K562 (cell line): ENCODE results near the gene STARD6. TPM values are rescaled to one million over a fixed set of nuclear protein-coding genes. Genes with fewer than 3 reads are reported as not detected.

Source experiments
- CREB3L1 ChIP-seq: fragments of 450-650 bp; IDR thresholded peaks from 2 replicates; pipeline ENCODE4 v1.6.1; 2014; ENCODE audit warnings: low read depth, mild to moderate bottlenecking, moderate library complexity, borderline replicate concordance
- CSDE1 ChIP-seq, 2 experiments: fragments of 450-650 bp; IDR thresholded peaks; 2 replicates each; pipeline ENCODE4 v1.6.1; 2016; ENCODE audit warnings: mild to moderate bottlenecking in 1 of 2
- E2F4 ChIP-seq: sonication (generic); formaldehyde crosslinking; IDR thresholded peaks from 2 replicates; pipeline ENCODE4 v1.8.0; 2022; ENCODE audit warnings: mild to moderate bottlenecking, low read depth, missing genetic modification reagents
- EP300 ChIP-seq: IDR thresholded peaks from 2 replicates; pipeline ENCODE4 v1.6.1; 2012; ENCODE audit warnings: low read length, improper control_type of control experiment
- ETV6 ChIP-seq, 3 experiments: fragments of 150-350 bp in 1 of 3; sonication (generic) in 1 of 3; formaldehyde crosslinking in 1 of 3; IDR thresholded peaks; 2 replicates each; pipeline versions ENCODE4 v1.6.1 to v1.8.0; 2014 to 2022; ENCODE audit warnings: borderline replicate concordance in 2 of 3, low read depth in 2 of 3, antibody characterized with exemption in 1 of 3, low read length in 1 of 3, mild to moderate bottlenecking in 1 of 3, missing genetic modification reagents in 1 of 3
- HCFC1 ChIP-seq: IDR thresholded peaks from 2 replicates; pipeline ENCODE4 v1.6.1; 2012; ENCODE audit warnings: low read depth, low read length, improper control_type of control experiment
- HDAC6 ChIP-seq: IDR thresholded peaks from 2 replicates; pipeline ENCODE4 v1.6.1; 2012; ENCODE audit warnings: low read depth, mild to moderate bottlenecking, control low read depth, inconsistent platforms, low read length, moderate library complexity
- HMGN3 ChIP-seq: IDR thresholded peaks from 2 replicates; pipeline ENCODE4 v1.6.1; 2011; ENCODE audit warnings: borderline replicate concordance, low read depth, mild to moderate bottlenecking, mixed read lengths, low read length; ENCODE audit not compliant: insufficient read length; ENCODE audit errors: extremely low read depth
- KAT7 ChIP-seq: sonication (generic); formaldehyde crosslinking; IDR thresholded peaks from 2 replicates; pipeline ENCODE4 v1.8.0; 2022; ENCODE audit warnings: missing genetic modification reagents, mild to moderate bottlenecking, borderline replicate concordance
- L3MBTL2 ChIP-seq: fragments of 450-650 bp; IDR thresholded peaks from 2 replicates; pipeline ENCODE4 v1.6.1; 2016; ENCODE audit warnings: mild to moderate bottlenecking, moderate library complexity
- MAX ChIP-seq: sonication (generic); formaldehyde crosslinking; IDR thresholded peaks from 2 replicates; pipeline ENCODE4 v1.9.0; 2022; ENCODE audit warnings: mild to moderate bottlenecking, missing genetic modification reagents
- MLLT1 ChIP-seq, 2 experiments: fragments of 450-650 bp; IDR thresholded peaks; 2 replicates each; pipeline ENCODE4 v1.6.1; 2016
- NCOA1 ChIP-seq: fragments of 450-650 bp; IDR thresholded peaks from 2 replicates; pipeline ENCODE4 v1.6.1; 2016; ENCODE audit warnings: low read depth
- PPARD ChIP-seq: fragments of 250-450 bp; sonication (Bioruptor Pico); IDR thresholded peaks from 2 replicates; pipeline ENCODE4 v1.8.0; 2022; ENCODE audit warnings: inconsistent platforms, mild to moderate bottlenecking, moderate library complexity
- SMARCB1 ChIP-seq: IDR thresholded peaks from 2 replicates; pipeline ENCODE4 v1.6.1; 2011; ENCODE audit warnings: improper control_type of control experiment, low read depth; ENCODE audit not compliant: insufficient read length
- XRCC3 ChIP-seq: fragments of 450-650 bp; IDR thresholded peaks from 2 replicates; pipeline ENCODE4 v1.6.1; 2017; ENCODE audit warnings: mild to moderate bottlenecking, moderate library complexity
- ZBTB43 ChIP-seq: sonication (generic); formaldehyde crosslinking; IDR thresholded peaks from 2 replicates; pipeline ENCODE4 v1.8.0; 2023; ENCODE audit warnings: mild to moderate bottlenecking, missing genetic modification reagents
- ZFP1 ChIP-seq: fragments of 450-650 bp; formaldehyde crosslinking; IDR thresholded peaks from 2 replicates; pipeline ENCODE4 v1.4.0; 2020; ENCODE audit warnings: mild to moderate bottlenecking, mixed read lengths
- ZNF146 ChIP-seq: IDR thresholded peaks from one replicate; pipeline ENCODE4 v1.6.1; 2018; ENCODE audit warnings: missing compliant biosample characterization; ENCODE audit not compliant: unreplicated experiment
- ZNF280B ChIP-seq: fragments of 250-450 bp; sonication (Bioruptor Pico); IDR thresholded peaks from 2 replicates; pipeline ENCODE4 v1.5.1; 2021; ENCODE audit warnings: mild to moderate bottlenecking
- polyA plus RNA-seq, 8 experiments: library from polyadenylated mRNA; depleted of rRNA in 4 of 8; stranded (reverse) in 5 of 8; unstranded in 3 of 8; fragments of >200 nt; fragmentation: Nextera tagmentation in 2 of 8; fragmentation: Illumina TruSeq in 1 of 8; extraction: Ambion mirVana in 2 of 8; extraction: Trizol in 1 of 8; gene quantifications; 2 replicates each; pipeline versions ENCODE4 v1.2.1 to v1.2.3, GENCODE V29; 2011 to 2014; ENCODE audit warnings: inconsistent platforms in 1 of 8, missing spikeins in 1 of 8
- total RNA-seq, 7 experiments: library from RNA; depleted of rRNA in 6 of 7; stranded (reverse); fragments of >200 nt in 6 of 7; fragmentation: Illumina TruSeq in 2 of 7; extraction: Trizol in 2 of 7; gene quantifications; 2 replicates each; pipeline versions ENCODE4 v1.2.1 to v1.2.3, GENCODE V29; 2011 to 2021; ENCODE audit warnings: low replicate concordance in 1 of 7

STARD6 gene
- total and polyA plus RNA-seq, 9 of the 15 experiments (the other 6 are each of a cell fraction or from before 2014, with no cell fraction given) = 0.11 to 0.15 TPM; not detected in 7

GRCh38 chr18:54357660-54358494 is at the start of gene STARD6, which contains the start of gene C18orf54 (continued):
- TF ChIP-seq CREB3L1 (no peak), E2F4 (CRISPR knock-in tag) (peak; percentile 93), KAT7 (CRISPR knock-in tag) (no peak), CSDE1 (IDR thresholded peaks at IDR 0.05) (no peak), ZNF146 (CRISPR knock-in tag) (no peak), NCOA1 (no peak), PPARD (CRISPR knock-in tag) (no peak), SMARCB1 (no peak), EP300 (no peak), HDAC6 (no peak), HMGN3 (peak; percentile 42), MLLT1 (IDR thresholded peaks at IDR 0.05) (peak; percentile 13 to 76; a peak in 3 of 4 replicates), L3MBTL2 (0 out of 2 replicates have a peak, but pooled peaks have one; percentile 35), ZFP1 (CRISPR knock-in tag) (no peak), ETV6 (IDR thresholded peaks at IDR 0.05; ENCODE audit: borderline replicate concordance in 1 of 2, low read depth in 2 of 2, low read length in 1 of 2) (no peak), ETV6 (CRISPR knock-in tag; IDR thresholded peaks at IDR 0.05; ENCODE audit: borderline replicate concordance) (no peak), ZBTB43 (CRISPR knock-in tag) (no peak), ZNF280B (no peak), HCFC1 (no peak), MAX (CRISPR knock-in tag) (no peak), XRCC3 (no peak)
